ENCODE data around the gene ABCC2. TPM values are rescaled to one million over a fixed set of nuclear protein-coding genes. Genes with fewer than 3 reads are reported as not detected.

ABCC2 gene
- total and polyA plus RNA-seq, 2 experiments from 2014 or later = 0.45 to 2.4 TPM

- TF ChIP-seq REST (IDR thresholded peaks at IDR 0.05; ENCODE audit: unreplicated experiment) (no peak), ETS1 (IDR thresholded peaks at IDR 0.05) (no peak), NANOG (IDR thresholded peaks at IDR 0.05; ENCODE audit: borderline replicate concordance) (no peak)
These were observed 4.3 kb upstream of the ABCC2 start (continued) for GRCh38 chr10:99777918-99778714.

GRCh38 chr10:99779335-99779734 is 3.1 kb upstream of the ABCC2 start:
- H4K20me1 ChIP-seq (replicated peaks; ENCODE audit: insufficient read depth) = no peaks in the 10 kb centered on the region
- H3F3A ChIP-seq (replicated peaks; ENCODE audit: low read depth) = no peaks in the 10 kb centered on the region
- no peak for TF ChIP-seq STAT1 (IDR thresholded peaks at IDR 0.05; ENCODE audit: unreplicated experiment)
- no peak for TF ChIP-seq ZNF462 (CRISPR knock-in tag; IDR thresholded peaks at IDR 0.05)
- no peak for TF ChIP-seq CREB1 (CRISPR knock-in tag; IDR thresholded peaks at IDR 0.05; ENCODE audit: low read depth)
- H3K27me3 Mint-ChIP-seq (ENCODE audit: insufficient read depth, low read depth, poor library complexity) = no peaks in the 10 kb centered on the region
- ATAC-seq (no peak), DNase-seq (ENCODE audit: low spot score) (no peak)
- H3K9me2 ChIP-seq (ENCODE audit: insufficient read depth) = no peaks in the 10 kb centered on the region
- no peak overlapping the region for H3K4me3 ChIP-seq
- H2AFZ ChIP-seq = peak overlapping the region; percentile 12; the same call in 1 of the 2 replicates
- H3K27me3 ChIP-seq (ENCODE audit: insufficient read depth) = no peaks in the 10 kb centered on the region
- H3K36me3 ChIP-seq (ENCODE audit: insufficient read depth) = no peaks in the 10 kb centered on the region
- no peaks in the 10 kb centered on the region for H3K79me2 ChIP-seq (replicated peaks; ENCODE audit: insufficient read depth)
- no peaks in the 10 kb centered on the region for H3K9me3 Mint-ChIP-seq
- peak overlapping the region; percentile 12 for H3K27ac Mint-ChIP-seq
- H3K4me1 Mint-ChIP-seq = peaks cover 15% of the 10 kb centered on the region
- H3K27ac ChIP-seq (ENCODE audit: low read depth) = no peak overlapping the region
- H3K36me3 Mint-ChIP-seq (ENCODE audit: low read depth) = no peaks in the 10 kb centered on the region
- no peak overlapping the region for H3K4me3 Mint-ChIP-seq
- H3K4me1 ChIP-seq (ENCODE audit: insufficient read depth) = peaks cover 3% of the 10 kb centered on the region; the same call in 1 of the 2 replicates
- 0 out of 2 replicates have a peak overlapping the region, but pooled peaks have one; percentile 12 for H3K4me2 ChIP-seq

All from GM23338 (cell line).